Activated CD4-positive, alpha-beta T cell treated with anti-CD3 and anti-CD28 coated beads, Interleukin-2, amount 10 ng/mL, durations not matched to agents 7 days and 5 days (primary cell): ENCODE results near the gene CKAP5. TPM values are rescaled to one million over a fixed set of nuclear protein-coding genes. Genes with fewer than 3 reads are reported as not detected.
A peak's percentile ranks its signal among the peaks of the same experiment; 100 is the strongest.

Experiments
- CTCF ChIA-PET: fragments of 350-600 bp; sonication (Branson Sonifier 250); formaldehyde crosslinking; loops from one replicate; lab custom pipeline; 2021; ENCODE audit warnings: antibody characterized with exemption; lab: Charles Lee
- POLR2A ChIA-PET: fragments of 350-600 bp; sonication (Branson Sonifier 250); formaldehyde crosslinking; loops from one replicate; lab custom pipeline; 2021; ENCODE audit warnings: antibody characterized with exemption; lab: Charles Lee
- DNase-seq: peaks from one replicate; pipeline ENCODE4 v3.0.0-alpha.2; 2020
- H3K27ac Mint-ChIP-seq: one replicate; pipeline ENCODE4 v1.8.0; 2021; ENCODE audit warnings: mild to moderate bottlenecking, moderate library complexity, mixed read lengths
- H3K27me3 Mint-ChIP-seq: one replicate; pipeline ENCODE4 v1.8.0; 2021; ENCODE audit warnings: mixed read lengths
- H3K36me3 Mint-ChIP-seq: one replicate; pipeline ENCODE4 v1.8.0; 2021; ENCODE audit warnings: low read depth, mixed read lengths
- H3K4me1 Mint-ChIP-seq: one replicate; pipeline ENCODE4 v1.8.0; 2021; ENCODE audit warnings: mixed read lengths
- H3K4me3 Mint-ChIP-seq: one replicate; pipeline ENCODE4 v1.8.0; 2021; ENCODE audit warnings: mild to moderate bottlenecking, moderate library complexity, mixed read lengths
- H3K9me3 Mint-ChIP-seq: one replicate; pipeline ENCODE4 v1.8.0; 2021; ENCODE audit warnings: mixed read lengths
- total RNA-seq, 2 experiments: library from RNA; stranded (reverse); gene quantifications; one replicate each; pipeline ENCODE4 v1.2.3, GENCODE V29; 2021

CKAP5 gene
- total RNA-seq, 2 experiments from 2014 or later = 171 to 189 TPM

- ChIA-PET CTCF (interaction anchor here (0.5 to 1.4 kb wide), 3 partner anchors 10 to 670 kb away, joined by 3 to 5 read pairs (median 3); no protein-coding TSS in a partner anchor), POLR2A (no interaction called here)
- Mint-ChIP-seq H3K36me3 (peaks cover 11% of the 10 kb centered on the region), H3K4me1 (peaks cover 41% of the 10 kb centered on the region), H3K4me3 (peak overlapping the region; percentile 90), H3K27ac (peak overlapping the region; percentile 98), H3K9me3 (no peaks in the 10 kb centered on the region), H3K27me3 (no peaks in the 10 kb centered on the region)
- DNase-seq = no peak
Measured at GRCh38 chr11:46846510-46846830, 390 bp upstream of the CKAP5 start.

DNA sequence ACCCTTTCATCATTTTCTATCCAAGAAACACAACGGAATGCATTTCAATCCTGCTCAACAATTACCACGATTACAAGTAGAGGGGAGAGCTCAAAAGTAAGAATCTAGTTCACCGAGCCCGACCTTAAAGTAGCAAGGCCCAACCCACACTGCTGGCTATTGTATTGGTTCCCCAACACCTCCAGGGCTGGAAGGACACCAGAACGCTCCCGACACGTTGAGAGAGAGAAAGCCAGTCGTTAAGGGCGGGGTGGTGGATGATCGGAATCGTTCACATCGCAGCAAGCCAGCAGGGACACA, 690 bp downstream of the CKAP5 start:
- CTCF ChIA-PET = interaction anchor here (1.2 to 1.8 kb wide), 2 partner anchors 20 to 493 kb away, joined by 3 to 6 read pairs; no protein-coding TSS in a partner anchor
- no peak for DNase-seq
- H3K27me3 Mint-ChIP-seq = no peaks in the 10 kb centered on the region
- peak overlapping the region; percentile 90 for H3K4me3 Mint-ChIP-seq
- peak overlapping the region; percentile 92 for H3K27ac Mint-ChIP-seq
- no peaks in the 10 kb centered on the region for H3K9me3 Mint-ChIP-seq
- POLR2A ChIA-PET = interaction anchor here (0.6 kb wide), 1 partner anchor 77 kb away, joined by 3 read pairs; no protein-coding TSS in a partner anchor
- peaks cover 43% of the 10 kb centered on the region for H3K4me1 Mint-ChIP-seq
- H3K36me3 Mint-ChIP-seq = peaks cover 13% of the 10 kb centered on the region

DNA sequence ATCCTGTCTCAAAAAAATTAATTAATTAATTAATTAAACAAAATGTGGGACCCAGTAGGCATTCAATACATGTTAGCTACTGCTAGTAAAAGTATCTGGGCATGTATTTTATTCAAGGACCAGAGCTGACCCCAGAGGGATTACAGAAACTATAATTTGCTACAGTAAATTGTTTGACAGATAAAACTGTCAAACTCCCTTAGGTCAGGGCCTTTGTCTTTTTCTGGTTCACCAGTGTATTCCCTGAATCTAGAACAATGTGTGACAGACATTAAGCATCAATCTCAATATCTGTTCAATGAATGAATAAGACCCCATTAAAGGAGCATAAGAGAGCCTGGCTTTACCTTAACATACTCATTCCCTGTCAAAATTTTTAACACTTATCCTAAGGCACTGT, 6.0 kb downstream of the CKAP5 start:
- no peak for DNase-seq
- POLR2A ChIA-PET = no interaction called here
- CTCF ChIA-PET = interaction anchor here (2.2 kb wide), 1 partner anchor 13 kb away, joined by 7 read pairs; no protein-coding TSS in a partner anchor
- Mint-ChIP-seq H3K4me1 (peaks cover 43% of the 10 kb centered on the region), H3K4me3 (no peak overlapping the region), H3K27me3 (no peaks in the 10 kb centered on the region), H3K27ac (no peak overlapping the region), H3K9me3 (no peaks in the 10 kb centered on the region), H3K36me3 (peaks cover 18% of the 10 kb centered on the region)

GRCh38 chr11:46838501-46838900, 7.6 kb downstream of the CKAP5 start:
- ChIA-PET POLR2A (no interaction called here), CTCF (no interaction called here)
- no peaks in the 10 kb centered on the region for H3K9me3 Mint-ChIP-seq
- no peak overlapping the region for H3K4me3 Mint-ChIP-seq
- H3K36me3 Mint-ChIP-seq = peaks cover 16% of the 10 kb centered on the region
- H3K27ac Mint-ChIP-seq = no peak overlapping the region
- no peak for DNase-seq
- peaks cover 28% of the 10 kb centered on the region for H3K4me1 Mint-ChIP-seq
- H3K27me3 Mint-ChIP-seq = no peaks in the 10 kb centered on the region

GRCh38 chr11:46837860-46838259, 8.2 kb downstream of the CKAP5 start:
- Mint-ChIP-seq H3K36me3 (peaks cover 19% of the 10 kb centered on the region), H3K27ac (no peak overlapping the region), H3K4me3 (no peak overlapping the region), H3K27me3 (no peaks in the 10 kb centered on the region), H3K9me3 (no peaks in the 10 kb centered on the region), H3K4me1 (peaks cover 24% of the 10 kb centered on the region)
- DNase-seq = no peak
- CTCF ChIA-PET = no interaction called here
- POLR2A ChIA-PET = no interaction called here

GRCh38 chr11:46836870-46837269, 9.2 kb downstream of the CKAP5 start:
- CTCF ChIA-PET = no interaction called here

DNA sequence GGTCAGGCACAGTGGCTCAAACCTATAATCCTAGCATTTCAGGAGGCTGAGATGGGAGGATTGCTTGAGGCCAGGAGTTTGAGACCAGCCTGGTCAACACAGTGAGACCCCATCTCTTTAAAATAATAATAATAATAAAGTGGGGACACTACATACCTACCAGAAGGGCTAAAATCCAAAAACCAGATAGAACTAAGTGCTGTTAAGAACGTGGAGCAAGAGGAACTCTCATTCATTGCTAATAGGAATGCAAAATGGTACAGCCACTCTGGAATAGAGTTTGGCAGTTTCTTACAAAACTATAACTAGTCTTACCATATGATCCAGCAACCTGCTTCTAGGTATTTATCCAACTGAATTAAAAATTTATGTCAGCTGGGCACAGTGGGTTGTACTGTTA, 9.6 kb downstream of the CKAP5 start:
- CTCF ChIA-PET = no interaction called here
- DNase-seq = no peak
- peaks cover 13% of the 10 kb centered on the region for H3K36me3 Mint-ChIP-seq
- no peaks in the 10 kb centered on the region for H3K27me3 Mint-ChIP-seq
- H3K27ac Mint-ChIP-seq = no peak overlapping the region
- H3K4me1 Mint-ChIP-seq = peaks cover 17% of the 10 kb centered on the region
- H3K4me3 Mint-ChIP-seq = no peak overlapping the region
- H3K9me3 Mint-ChIP-seq = no peaks in the 10 kb centered on the region
- POLR2A ChIA-PET = no interaction called here

More at GRCh38 chr11:46836870-46837269, 9.2 kb downstream of the CKAP5 start:
- H3K27me3 Mint-ChIP-seq = no peaks in the 10 kb centered on the region
- H3K27ac Mint-ChIP-seq = no peak overlapping the region
- peaks cover 17% of the 10 kb centered on the region for H3K4me1 Mint-ChIP-seq
- no peaks in the 10 kb centered on the region for H3K9me3 Mint-ChIP-seq
- no peak for DNase-seq
- POLR2A ChIA-PET = no interaction called here
- H3K4me3 Mint-ChIP-seq = no peak overlapping the region
- peaks cover 14% of the 10 kb centered on the region for H3K36me3 Mint-ChIP-seq

DNA sequence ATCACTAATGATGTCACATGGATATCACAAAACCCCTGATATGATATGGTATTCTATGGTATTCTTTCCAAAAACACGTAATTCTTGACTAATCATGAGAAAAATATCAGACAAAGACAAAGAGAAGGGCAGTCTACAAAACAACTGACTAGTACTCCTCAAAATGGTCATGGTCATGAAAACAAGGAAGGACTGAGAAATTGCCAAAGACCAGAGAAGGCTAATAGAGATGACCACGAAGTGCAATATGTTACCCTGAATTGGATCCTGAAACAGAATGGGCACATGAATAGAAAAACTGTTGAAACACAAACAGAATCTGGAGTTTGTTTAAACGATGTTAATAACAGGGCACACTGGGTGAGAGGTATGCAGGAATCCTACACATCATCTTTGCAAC, 10.2 kb downstream of the CKAP5 start:
- Mint-ChIP-seq H3K27ac (no peak overlapping the region), H3K4me1 (peaks cover 14% of the 10 kb centered on the region), H3K27me3 (no peaks in the 10 kb centered on the region), H3K36me3 (peaks cover 14% of the 10 kb centered on the region), H3K9me3 (no peaks in the 10 kb centered on the region), H3K4me3 (no peak overlapping the region)
- no peak for DNase-seq
- ChIA-PET CTCF (no interaction called here), POLR2A (no interaction called here)

DNA sequence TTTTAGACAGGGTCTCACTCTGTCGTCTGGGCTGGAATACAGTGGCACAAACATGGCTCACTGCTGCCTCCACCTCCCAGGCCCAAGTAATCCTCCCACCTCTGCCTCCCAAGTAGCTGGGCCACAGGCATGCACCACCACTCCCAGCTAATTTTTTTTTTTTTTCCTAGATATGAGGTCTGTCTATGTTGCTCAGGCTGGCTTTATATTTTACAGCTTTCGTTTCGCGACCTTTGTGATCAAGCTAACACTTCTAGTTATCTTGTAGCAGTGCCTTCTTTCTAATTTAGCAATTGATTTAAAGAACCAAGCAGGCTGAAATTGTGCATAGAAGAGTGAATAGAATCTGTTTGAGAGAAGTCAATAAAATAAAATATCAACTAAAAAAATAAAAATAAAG, 11.3 kb downstream of the CKAP5 start:
- no peak for DNase-seq
- H3K9me3 Mint-ChIP-seq = no peaks in the 10 kb centered on the region
- ChIA-PET POLR2A (no interaction called here), CTCF (no interaction called here)
- H3K36me3 Mint-ChIP-seq = peaks cover 14% of the 10 kb centered on the region
- peaks cover 16% of the 10 kb centered on the region for H3K4me1 Mint-ChIP-seq
- H3K4me3 Mint-ChIP-seq = no peak overlapping the region
- H3K27me3 Mint-ChIP-seq = no peaks in the 10 kb centered on the region
- H3K27ac Mint-ChIP-seq = peak overlapping the region; percentile 13

DNA sequence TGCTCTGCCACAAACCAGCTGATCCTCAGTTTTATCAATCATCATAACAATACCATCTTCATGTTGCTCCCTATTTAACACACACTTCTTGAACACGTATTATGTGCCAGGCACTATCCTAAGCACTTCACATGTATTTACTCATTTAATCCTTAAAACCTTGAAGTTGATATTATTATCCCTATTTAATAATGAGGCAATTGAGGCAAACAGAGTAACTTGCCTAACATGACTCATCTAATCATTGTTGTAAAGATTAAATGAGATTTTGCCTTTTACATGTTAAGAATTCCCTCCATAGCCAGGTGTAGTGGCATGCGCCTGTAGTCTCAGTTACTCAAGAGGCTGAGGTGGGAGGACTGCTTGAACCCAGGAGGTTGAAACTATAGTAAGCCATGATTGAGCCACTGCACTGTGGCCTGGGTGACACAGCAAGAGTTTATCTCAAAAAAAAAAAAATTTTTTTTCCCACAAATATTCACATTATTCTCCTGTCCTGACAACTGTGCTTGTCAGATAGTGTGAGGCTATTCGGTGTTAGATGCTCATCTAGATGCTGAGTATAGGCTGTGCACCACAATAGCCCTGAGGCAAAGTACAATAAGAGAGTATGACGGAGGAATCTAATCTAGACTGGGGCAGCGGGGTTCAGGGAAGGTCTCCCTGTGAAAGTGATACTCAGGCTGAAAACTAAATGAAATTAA, 13.4 kb downstream of the CKAP5 start:
- Mint-ChIP-seq H3K4me1 (peaks cover 8% of the 10 kb centered on the region), H3K27me3 (no peaks in the 10 kb centered on the region), H3K4me3 (no peak overlapping the region), H3K9me3 (no peaks in the 10 kb centered on the region), H3K27ac (no peak overlapping the region), H3K36me3 (peaks cover 11% of the 10 kb centered on the region)
- ChIA-PET POLR2A (no interaction called here), CTCF (no interaction called here)
- no peak for DNase-seq

DNA sequence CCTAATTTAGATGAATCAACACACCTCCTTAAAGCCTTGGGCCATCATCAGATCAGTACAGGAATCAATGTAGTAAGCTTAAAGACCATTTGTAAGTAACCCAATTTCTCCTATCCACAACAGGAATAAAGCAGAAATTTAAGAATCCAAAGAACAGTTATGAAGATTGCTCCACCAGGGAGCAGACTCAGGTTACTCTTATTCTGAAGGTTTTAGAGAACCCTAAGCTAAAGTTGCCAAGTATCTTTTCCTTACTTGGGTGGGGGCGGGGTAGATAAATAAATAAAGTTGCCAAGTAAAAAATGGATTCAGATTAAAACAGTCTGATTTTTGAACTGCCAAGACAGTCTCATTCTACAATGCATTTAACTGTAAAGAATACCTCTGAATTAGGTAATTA, 18.1 kb downstream of the CKAP5 start:
- Mint-ChIP-seq H3K4me1 (peaks cover 32% of the 10 kb centered on the region), H3K9me3 (no peaks in the 10 kb centered on the region), H3K27me3 (no peaks in the 10 kb centered on the region), H3K36me3 (peaks cover 4% of the 10 kb centered on the region), H3K4me3 (no peak overlapping the region), H3K27ac (peak overlapping the region; percentile 65)
- CTCF ChIA-PET = interaction anchor here (1.2 to 2.1 kb wide), 2 partner anchors 13 to 31 kb away, joined by 4 to 7 read pairs; no protein-coding TSS in a partner anchor
- no peak for DNase-seq
- POLR2A ChIA-PET = no interaction called here

DNA sequence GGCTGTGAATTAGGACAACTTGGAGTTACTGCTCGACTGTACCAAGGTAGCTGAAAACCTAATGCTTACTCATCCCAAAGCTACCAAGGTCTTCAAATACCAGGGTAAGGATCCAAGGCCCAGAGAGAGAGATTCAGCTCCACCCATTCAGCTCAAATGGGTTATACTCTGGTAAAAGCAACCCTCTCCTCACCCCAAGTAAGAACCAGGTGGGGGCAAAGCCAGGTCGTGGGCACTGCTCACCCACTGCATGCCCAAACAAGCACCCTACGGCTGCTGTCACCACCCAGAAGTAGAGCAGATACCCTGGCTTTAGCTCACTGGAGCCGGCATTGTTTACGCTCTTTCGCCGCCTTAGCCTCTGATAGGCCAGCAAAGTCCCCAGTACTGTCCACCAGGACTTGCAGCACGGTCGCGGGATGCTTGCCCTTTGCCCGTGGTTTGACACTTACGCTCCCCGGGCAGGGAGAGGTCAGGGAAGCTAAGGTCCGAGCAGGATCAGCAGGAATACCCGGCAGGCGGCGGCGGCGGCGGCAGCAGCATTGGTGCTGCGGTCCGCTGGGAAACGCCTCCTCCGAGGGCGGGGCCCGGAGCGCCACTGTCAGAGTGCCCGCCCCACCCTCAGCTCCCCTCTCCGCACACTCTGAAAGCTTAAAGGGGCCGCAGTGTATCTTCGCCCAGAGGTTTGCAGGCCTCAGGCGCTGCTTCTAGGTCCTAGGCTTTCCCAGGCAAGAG, 19.6 kb downstream of the CKAP5 start:
- Mint-ChIP-seq H3K4me3 (peak overlapping the region; percentile 73), H3K9me3 (no peaks in the 10 kb centered on the region), H3K27me3 (no peaks in the 10 kb centered on the region), H3K36me3 (peaks cover 3% of the 10 kb centered on the region), H3K27ac (peak overlapping the region; percentile 65), H3K4me1 (peaks cover 32% of the 10 kb centered on the region)
- peak; percentile 77 for DNase-seq
- CTCF ChIA-PET = interaction anchor here (0.6 to 2.1 kb wide), 8 partner anchors 8 to 167 kb away, joined by 3 to 7 read pairs (median 3); no protein-coding TSS in a partner anchor
- POLR2A ChIA-PET = no interaction called here

- Mint-ChIP-seq H3K27me3 (no peaks in the 10 kb centered on the region), H3K4me3 (no peak overlapping the region), H3K27ac (no peak overlapping the region), H3K36me3 (peaks cover 35% of the 10 kb centered on the region), H3K4me1 (peaks cover 17% of the 10 kb centered on the region), H3K9me3 (no peaks in the 10 kb centered on the region)
- ChIA-PET POLR2A (no interaction called here), CTCF (interaction anchor here (0.7 kb wide), 1 partner anchor 11 kb away, joined by 3 read pairs; no protein-coding TSS in a partner anchor)
- peak; percentile 6 for DNase-seq
Measured at GRCh38 chr11:46808799-46809431, 37.2 kb downstream of the CKAP5 start.
